Effector memory CD4-positive, alpha-beta T cell (primary cell): ENCODE measurements around the gene TBC1D4.
"Not testable (repeated sequence)": the region's sequence is repeated elsewhere in the genome, so short reads cannot be mapped to it uniquely, and the experiment has no call there.

Experiments used
- DNase-seq, 3 donors: peaks; one replicate each; pipeline ENCODE4 v3.0.0-alpha.2; 2020
- H3K27ac ChIP-seq: 2 replicates; pipeline ENCODE4 v1.7.0; 2013; ENCODE audit warnings: mild to moderate bottlenecking, low read length, moderate library complexity; ENCODE audit not compliant: insufficient read depth, poor library complexity, severe bottlenecking
- H3K27me3 ChIP-seq: replicated peaks from 2 replicates; pipeline ENCODE4 v1.7.0; 2013; ENCODE audit warnings: mild to moderate bottlenecking, low read length; ENCODE audit not compliant: insufficient read depth, control insufficient read depth, poor library complexity, severe bottlenecking
- H3K36me3 ChIP-seq: 2 replicates; pipeline ENCODE4 v1.7.0; 2013; ENCODE audit warnings: mild to moderate bottlenecking, low read length, moderate library complexity; ENCODE audit not compliant: control insufficient read depth, insufficient read depth
- H3K4me1 ChIP-seq: 2 replicates; pipeline ENCODE4 v1.7.0; 2013; ENCODE audit warnings: low read length, mild to moderate bottlenecking; ENCODE audit not compliant: control insufficient read depth, insufficient read depth, poor library complexity, severe bottlenecking
- H3K4me3 ChIP-seq: 2 replicates; pipeline ENCODE4 v1.7.0; 2013; ENCODE audit warnings: low read length, low read depth, mild to moderate bottlenecking; ENCODE audit not compliant: insufficient read depth, poor library complexity, severe bottlenecking
- H3K9me3 ChIP-seq: 2 replicates; pipeline ENCODE4 v1.7.0; 2013; ENCODE audit warnings: mild to moderate bottlenecking, low read length, moderate library complexity; ENCODE audit not compliant: control insufficient read depth

The TBC1D4 gene

DNA sequence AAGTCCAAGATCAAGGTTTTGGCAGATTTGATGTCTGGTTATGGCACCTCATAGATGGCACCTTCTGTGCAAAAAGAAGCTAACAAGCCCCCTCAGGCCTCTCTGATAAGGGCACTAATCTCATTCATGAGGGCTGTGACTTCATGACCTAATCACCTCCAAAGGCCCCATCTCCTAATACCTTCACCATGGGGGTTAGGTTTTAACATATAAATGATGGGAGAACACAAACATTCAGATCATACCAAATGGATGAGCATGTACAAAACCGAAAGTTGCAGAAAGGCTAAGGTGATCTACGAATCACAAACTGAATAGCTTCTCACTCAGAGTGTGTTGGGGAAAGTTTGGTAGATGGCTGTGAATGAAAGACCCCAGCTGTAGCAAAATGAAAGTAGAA is 217.4 kb downstream of the TBC1D4 start:
- no peak for DNase-seq
- Histone ChIP-seq H3K27ac (no peak overlapping the region), H3K4me1 (no peaks in the 10 kb centered on the region), H3K4me3 (no peak overlapping the region), H3K9me3 (no peaks in the 10 kb centered on the region), H3K36me3 (no peaks in the 10 kb centered on the region), H3K27me3 (no peaks in the 10 kb centered on the region)

DNA sequence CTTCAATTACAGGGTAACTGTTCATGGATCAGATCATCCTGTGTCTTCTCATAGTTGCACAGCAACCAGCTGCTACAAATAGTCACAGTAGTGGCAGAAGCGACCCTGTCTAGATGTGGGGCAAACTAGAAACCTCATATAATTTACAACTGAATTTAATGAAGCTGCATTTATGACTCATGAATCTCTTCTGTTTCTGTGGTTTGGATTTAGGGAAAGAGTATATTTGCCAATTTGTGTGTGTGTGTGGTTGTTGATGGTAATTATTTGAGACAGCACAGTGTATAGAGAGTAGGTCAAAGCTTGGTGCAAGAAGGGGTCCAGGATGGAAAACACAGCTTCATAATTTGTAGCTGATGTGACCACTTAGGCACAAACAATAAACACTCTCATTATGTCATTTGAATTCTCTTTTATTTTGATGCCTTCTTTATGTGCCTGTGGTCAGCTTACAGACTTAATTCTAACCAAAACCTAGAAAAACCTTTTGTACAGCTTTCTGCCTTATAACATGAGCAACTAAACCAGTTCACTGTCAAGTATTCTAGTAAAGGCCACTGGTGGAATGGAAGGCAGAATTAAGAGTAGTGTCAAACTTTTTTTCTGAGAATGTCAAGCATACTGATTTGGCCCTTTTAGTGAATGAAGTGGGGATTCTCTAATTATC is 218.1 kb downstream of the TBC1D4 start:
- DNase-seq = no peak
- Histone ChIP-seq H3K36me3 (no peaks in the 10 kb centered on the region), H3K27ac (no peak overlapping the region), H3K9me3 (no peaks in the 10 kb centered on the region), H3K4me1 (no peaks in the 10 kb centered on the region), H3K4me3 (no peak overlapping the region), H3K27me3 (no peaks in the 10 kb centered on the region)

DNA sequence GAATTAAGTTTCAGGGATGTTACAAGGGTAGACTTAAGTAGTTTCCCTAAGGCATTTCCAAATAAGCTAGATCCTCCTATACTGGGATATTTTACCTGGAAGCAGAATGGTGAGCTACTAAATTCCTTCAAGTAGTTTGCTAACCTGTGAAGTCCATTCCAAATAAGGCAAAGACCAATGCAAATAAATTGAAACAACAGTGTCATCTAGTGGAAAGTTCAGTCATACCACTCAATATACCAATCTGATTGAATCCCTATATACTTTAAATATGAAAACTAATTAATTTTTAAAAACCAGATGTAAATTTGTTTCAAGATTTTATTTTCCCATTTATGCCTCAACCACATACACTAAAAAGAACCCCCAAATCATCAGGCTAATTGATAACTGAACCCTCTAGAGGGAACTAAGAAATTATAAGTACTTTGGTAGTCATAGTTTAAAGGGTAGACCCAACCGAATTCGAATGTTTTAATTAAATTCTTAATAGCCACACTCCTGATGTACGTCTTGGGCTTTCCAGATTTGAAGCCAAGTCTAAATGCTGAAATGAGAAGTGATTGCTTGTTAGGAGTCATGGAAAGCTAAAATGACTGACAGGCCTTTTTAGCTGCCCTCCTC is 223.7 kb downstream of the TBC1D4 start:
- H3K27me3 ChIP-seq = no peaks in the 10 kb centered on the region
- no peak for DNase-seq
- H3K36me3 ChIP-seq = no peaks in the 10 kb centered on the region
- H3K4me3 ChIP-seq = no peak overlapping the region
- no peak overlapping the region for H3K27ac ChIP-seq
- H3K9me3 ChIP-seq = no peaks in the 10 kb centered on the region
- no peaks in the 10 kb centered on the region for H3K4me1 ChIP-seq

DNA sequence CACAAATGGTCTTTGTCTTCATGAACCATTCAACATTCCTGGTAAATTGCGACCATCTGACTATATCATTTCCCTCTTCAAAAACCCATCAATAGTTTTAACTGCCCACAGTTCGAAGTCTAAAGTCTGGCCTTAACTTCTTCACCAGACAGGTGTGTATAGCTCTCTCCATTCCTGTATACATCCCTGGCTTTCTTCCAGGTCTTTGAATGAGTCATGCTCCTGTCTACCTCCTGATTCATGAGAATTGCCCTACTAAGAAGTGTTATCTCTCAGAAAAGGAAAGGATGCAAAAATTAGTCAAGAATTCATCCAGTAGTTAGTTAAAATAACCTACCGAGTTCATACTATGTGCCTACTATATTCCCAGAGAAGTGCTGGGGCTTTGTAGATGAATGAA is 225.0 kb downstream of the TBC1D4 start:
- no peak overlapping the region for H3K27ac ChIP-seq
- DNase-seq = no peak
- H3K9me3 ChIP-seq = no peaks in the 10 kb centered on the region
- H3K4me3 ChIP-seq = no peak overlapping the region
- H3K4me1 ChIP-seq = no peaks in the 10 kb centered on the region
- no peaks in the 10 kb centered on the region for H3K27me3 ChIP-seq
- no peaks in the 10 kb centered on the region for H3K36me3 ChIP-seq

DNA sequence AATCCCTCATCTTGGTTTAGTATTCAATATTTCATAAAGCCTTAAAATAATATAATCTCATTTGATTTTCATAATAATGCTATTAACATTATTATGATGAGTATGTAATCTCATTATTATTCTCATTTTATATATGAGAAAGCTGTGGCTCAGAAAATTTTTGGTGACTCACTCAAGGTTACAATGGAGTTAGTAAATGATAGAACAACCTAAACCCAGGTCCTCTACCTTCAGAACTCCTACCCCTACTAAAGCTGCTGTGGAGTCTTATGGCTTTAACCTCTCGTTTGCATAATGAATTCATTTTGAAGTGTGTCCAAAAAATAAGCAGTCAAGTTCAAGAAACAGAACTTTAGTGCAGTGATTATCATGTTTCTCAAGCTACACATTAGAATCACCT is 226.3 kb downstream of the TBC1D4 start:
- Histone ChIP-seq H3K36me3 (no peaks in the 10 kb centered on the region), H3K4me1 (no peaks in the 10 kb centered on the region), H3K9me3 (no peaks in the 10 kb centered on the region), H3K27me3 (no peaks in the 10 kb centered on the region), H3K4me3 (no peak overlapping the region), H3K27ac (no peak overlapping the region)
- no peak for DNase-seq

DNA sequence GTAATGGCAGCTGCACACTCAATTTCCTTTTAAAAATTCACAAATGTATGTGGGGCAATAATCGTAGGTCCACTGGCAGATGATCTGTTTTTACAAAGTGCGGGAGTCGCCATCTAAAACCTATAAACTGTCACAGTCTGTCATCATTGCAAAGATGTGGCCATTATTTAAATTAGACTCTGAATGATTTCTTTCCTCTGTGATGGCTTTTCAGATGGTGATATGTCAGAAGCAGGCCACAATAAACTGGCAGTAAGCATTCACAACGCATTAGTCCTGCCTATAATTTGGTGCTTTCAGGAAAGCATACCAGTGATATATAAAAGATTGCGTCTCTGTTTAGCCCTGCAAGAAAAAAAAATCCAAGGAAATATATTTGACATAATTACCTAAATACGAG is 226.8 kb downstream of the TBC1D4 start:
- Histone ChIP-seq H3K4me3 (no peak overlapping the region), H3K27ac (no peak overlapping the region), H3K9me3 (no peaks in the 10 kb centered on the region), H3K27me3 (no peaks in the 10 kb centered on the region), H3K36me3 (no peaks in the 10 kb centered on the region), H3K4me1 (no peaks in the 10 kb centered on the region)
- DNase-seq = no peak

DNA sequence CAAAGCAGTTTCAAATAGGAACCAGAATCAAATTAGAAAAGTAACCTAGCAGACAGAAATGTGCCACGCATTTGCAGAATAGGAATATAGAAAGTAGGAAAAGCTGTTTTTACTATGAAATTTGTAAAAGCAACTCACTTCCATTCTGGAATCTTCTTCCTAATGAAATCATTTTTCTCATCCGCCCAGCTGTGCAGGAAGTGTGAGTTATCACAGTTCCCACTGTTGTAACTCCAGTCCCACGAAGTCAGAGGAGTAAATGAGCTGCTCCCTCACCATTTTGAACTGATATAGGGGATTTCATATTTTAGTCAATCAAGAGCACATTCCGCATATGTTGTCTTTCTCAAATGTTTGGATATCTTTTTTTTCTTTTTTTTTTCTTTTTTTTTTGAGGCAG is 230.8 kb downstream of the TBC1D4 start:
- Histone ChIP-seq H3K27ac (no peak overlapping the region), H3K36me3 (no peaks in the 10 kb centered on the region), H3K27me3 (no peaks in the 10 kb centered on the region), H3K4me3 (no peak overlapping the region), H3K4me1 (no peaks in the 10 kb centered on the region), H3K9me3 (no peaks in the 10 kb centered on the region)
- no peak for DNase-seq

DNA sequence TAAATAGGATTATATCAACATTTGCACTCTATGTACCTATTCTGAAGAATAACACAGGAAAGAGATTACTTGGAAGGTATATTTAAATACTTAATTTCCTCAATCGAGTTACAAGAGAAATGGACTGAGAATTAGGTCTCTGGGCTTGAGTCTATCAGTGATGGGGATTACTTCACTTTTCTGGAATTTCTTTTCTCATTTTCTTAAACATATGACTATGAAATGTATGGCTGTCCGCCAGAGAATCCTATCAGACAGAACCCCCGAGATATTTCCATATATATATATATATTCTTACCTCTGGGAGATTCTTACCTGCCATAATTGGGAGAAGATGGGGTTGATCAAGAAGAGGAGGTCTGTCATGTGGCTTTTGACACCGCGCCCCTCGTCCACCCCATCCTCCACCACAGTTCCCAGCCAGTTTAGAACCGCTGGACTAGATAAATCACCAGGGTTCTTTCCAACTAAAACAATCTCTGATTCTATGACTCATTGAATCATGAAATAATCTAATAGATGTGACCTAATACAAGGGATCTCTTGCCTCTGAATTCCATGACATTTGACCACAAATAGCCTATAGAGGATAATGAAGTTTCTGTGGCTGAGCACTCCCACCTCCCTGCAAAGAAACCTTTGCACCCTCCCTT is 231.3 kb downstream of the TBC1D4 start:
- H3K27ac ChIP-seq = no peak overlapping the region

DNA sequence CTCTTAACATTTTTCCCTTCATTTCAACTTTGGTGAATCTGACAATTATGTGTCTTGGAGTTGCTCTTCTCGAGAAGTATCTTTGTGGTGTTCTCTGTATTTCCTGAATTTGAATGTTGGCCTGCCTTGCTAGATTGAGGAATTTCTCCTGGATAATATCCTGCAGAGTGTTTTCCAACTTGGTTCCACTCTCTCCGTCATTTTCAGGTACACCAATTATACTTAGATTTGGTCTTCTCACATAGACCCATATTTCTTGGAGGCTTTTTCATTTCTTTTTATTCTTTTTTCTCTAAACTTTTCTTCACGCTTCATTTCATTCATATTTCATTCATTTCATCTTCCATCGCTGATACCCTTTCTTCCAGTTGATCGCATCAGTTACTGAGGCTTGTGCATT is 236.4 kb downstream of the TBC1D4 start:
- H3K27me3 ChIP-seq, H3K4me1 ChIP-seq, H3K36me3 ChIP-seq, H3K9me3 ChIP-seq, H3K4me3 ChIP-seq, H3K27ac ChIP-seq, DNase-seq: not testable (repeated sequence)

More for the DNA sequence above, 231.3 kb downstream of the TBC1D4 start:
- no peak for DNase-seq
- no peaks in the 10 kb centered on the region for H3K27me3 ChIP-seq
- no peak overlapping the region for H3K4me3 ChIP-seq
- no peaks in the 10 kb centered on the region for H3K36me3 ChIP-seq
- no peaks in the 10 kb centered on the region for H3K4me1 ChIP-seq
- H3K9me3 ChIP-seq = no peaks in the 10 kb centered on the region

DNA sequence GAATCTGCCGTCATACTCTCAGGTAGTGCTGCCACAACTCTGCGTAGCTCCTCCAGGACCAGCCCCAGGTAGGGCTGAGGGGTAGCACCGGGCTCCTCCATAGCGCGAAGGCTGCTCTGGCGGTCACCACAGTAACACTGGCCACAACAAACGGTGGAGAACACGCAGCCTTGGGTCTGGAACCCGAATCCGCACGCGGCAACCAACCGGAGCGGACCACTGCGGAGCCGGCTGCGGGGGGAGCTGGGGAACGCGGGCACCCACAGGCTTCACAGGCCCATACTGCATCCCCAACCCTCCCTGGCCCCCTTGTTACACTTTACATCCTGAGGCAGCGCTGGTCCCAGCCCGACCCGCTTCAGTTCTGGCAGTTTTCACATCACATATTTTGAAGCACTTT is 241.7 kb downstream of the TBC1D4 start:
- H3K9me3 ChIP-seq, H3K27ac ChIP-seq, H3K4me3 ChIP-seq, H3K27me3 ChIP-seq, H3K4me1 ChIP-seq, H3K36me3 ChIP-seq, DNase-seq: not testable (repeated sequence)
